Nephron (organoid): ENCODE measurements around the gene FAM111B.

Source experiments
- H3K27ac Mint-ChIP-seq, 3 experiments: 2 replicates each; pipeline ENCODE4 v1.8.0; 2020; ENCODE audit warnings: mixed read lengths in 3 of 3, mild to moderate bottlenecking in 2 of 3, moderate library complexity in 1 of 3
- H3K27me3 Mint-ChIP-seq: 2 replicates; pipeline ENCODE4 v1.8.0; 2021; ENCODE audit warnings: low read depth, mild to moderate bottlenecking, moderate library complexity, mixed read lengths
- H3K36me3 Mint-ChIP-seq: 2 replicates; pipeline ENCODE4 v1.8.0; 2020; ENCODE audit warnings: low read depth, mixed read lengths
- H3K4me1 Mint-ChIP-seq: 2 replicates; pipeline ENCODE4 v1.8.0; 2020; ENCODE audit warnings: mixed read lengths
- H3K4me3 Mint-ChIP-seq, 3 experiments: 2 replicates each; pipeline ENCODE4 v1.8.0; 2020; ENCODE audit warnings: mild to moderate bottlenecking in 3 of 3, mixed read lengths in 3 of 3, moderate library complexity in 2 of 3
- H3K9me3 Mint-ChIP-seq: 2 replicates; pipeline ENCODE4 v1.8.0; 2020; ENCODE audit warnings: mixed read lengths
- CTCF ChIP-seq, 3 experiments: fragments of 200-600 bp; sonication (generic); IDR thresholded peaks; one replicate each; pipeline ENCODE4 v1.5.0; 2021; ENCODE audit warnings: antibody characterized with exemption in 3 of 3; ENCODE audit not compliant: unreplicated experiment in 3 of 3

FAM111B gene

GRCh38 chr11:59176330-59176729 lies 69.3 kb downstream of the FAM111B start:
- Mint-ChIP-seq H3K27ac (peak overlapping the region in 1 of 3 experiments; percentile 96), H3K27me3 (no peaks in the 10 kb centered on the region), H3K9me3 (no peaks in the 10 kb centered on the region), H3K4me1 (peaks cover 49% of the 10 kb centered on the region), H3K4me3 (no peak overlapping the region), H3K36me3 (peaks cover 35% of the 10 kb centered on the region)
- TF ChIP-seq CTCF (IDR thresholded peaks at IDR 0.05; ENCODE audit: unreplicated experiment in 3 of 3) = no peak
